HEK293T (cell line): ENCODE measurements around the gene OR6A2.

ENCODE experiments used
- ARNT ChIP-seq: fragments of 450-650 bp; IDR thresholded peaks from 2 replicates; pipeline ENCODE4 v1.6.1; 2017; ENCODE audit warnings: mild to moderate bottlenecking
- BHLHE40 ChIP-seq: fragments of 450-650 bp; IDR thresholded peaks from 2 replicates; pipeline ENCODE4 v1.6.1; 2016; ENCODE audit warnings: mild to moderate bottlenecking, moderate library complexity, borderline replicate concordance
- CTBP1 ChIP-seq: fragments of 450-650 bp; IDR thresholded peaks from 2 replicates; pipeline ENCODE4 v1.6.1; 2016; ENCODE audit warnings: borderline replicate concordance
- ELF4 ChIP-seq: fragments of 450-650 bp; IDR thresholded peaks from 2 replicates; pipeline ENCODE4 v1.6.1; 2017; ENCODE audit warnings: antibody characterized with exemption
- FOXA1 ChIP-seq: fragments of 450-650 bp; IDR thresholded peaks from 2 replicates; pipeline ENCODE4 v1.6.1; 2016; ENCODE audit warnings: mild to moderate bottlenecking
- L3MBTL2 ChIP-seq: fragments of 450-650 bp; conservative IDR thresholded peaks from 2 replicates; pipeline ENCODE4 v1.6.1; 2016; ENCODE audit warnings: mild to moderate bottlenecking
- NFRKB ChIP-seq: fragments of 450-650 bp; IDR thresholded peaks from 2 replicates; pipeline ENCODE4 v1.6.1; 2016; ENCODE audit warnings: mild to moderate bottlenecking, moderate library complexity
- TARDBP ChIP-seq: fragments of 450-650 bp; IDR thresholded peaks from 2 replicates; pipeline ENCODE4 v1.6.1; 2016
- TF ChIP-seq, protein P1 (sequence below): fragments of 450-650 bp; IDR thresholded peaks from 2 replicates; pipeline ENCODE4 v1.6.1; 2016

DNA sequence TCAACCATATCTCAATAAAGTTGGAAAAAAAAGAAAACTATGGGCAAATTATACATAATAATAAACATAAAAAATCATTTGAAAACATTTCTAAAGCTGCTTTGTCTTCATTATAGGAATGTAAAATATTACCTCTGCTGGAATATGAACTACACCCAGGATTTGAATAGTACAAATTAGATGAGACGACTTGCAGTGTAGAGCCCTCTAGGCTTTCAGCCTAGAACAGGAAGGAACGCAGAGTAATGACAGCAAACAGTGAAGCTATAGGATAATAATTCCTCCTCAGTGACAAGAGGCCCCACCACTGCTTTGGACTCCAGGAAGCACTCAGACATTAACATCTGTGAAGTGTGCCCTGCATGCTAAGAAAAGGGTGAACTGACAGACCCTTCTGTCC is 8.9 kb downstream of the OR6A2 start:
- TF ChIP-seq ARNT (no peak), FOXA1 (no peak), ELF4 (no peak), BHLHE40 (no peak), L3MBTL2 (no peak), CTBP1 (no peak), NFRKB (no peak), TARDBP (no peak)
- TF ChIP-seq, protein P1, sequence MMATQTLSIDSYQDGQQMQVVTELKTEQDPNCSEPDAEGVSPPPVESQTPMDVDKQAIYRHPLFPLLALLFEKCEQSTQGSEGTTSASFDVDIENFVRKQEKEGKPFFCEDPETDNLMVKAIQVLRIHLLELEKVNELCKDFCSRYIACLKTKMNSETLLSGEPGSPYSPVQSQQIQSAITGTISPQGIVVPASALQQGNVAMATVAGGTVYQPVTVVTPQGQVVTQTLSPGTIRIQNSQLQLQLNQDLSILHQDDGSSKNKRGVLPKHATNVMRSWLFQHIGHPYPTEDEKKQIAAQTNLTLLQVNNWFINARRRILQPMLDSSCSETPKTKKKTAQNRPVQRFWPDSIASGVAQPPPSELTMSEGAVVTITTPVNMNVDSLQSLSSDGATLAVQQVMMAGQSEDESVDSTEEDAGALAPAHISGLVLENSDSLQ = no peak
